ENCODE data around the gene FRY. TPM values are rescaled to one million over a fixed set of nuclear protein-coding genes. Genes with fewer than 3 reads are reported as not detected.

FRY gene
- total RNA-seq, 1 experiment from 2014 or later, result 4.7 TPM

DNA sequence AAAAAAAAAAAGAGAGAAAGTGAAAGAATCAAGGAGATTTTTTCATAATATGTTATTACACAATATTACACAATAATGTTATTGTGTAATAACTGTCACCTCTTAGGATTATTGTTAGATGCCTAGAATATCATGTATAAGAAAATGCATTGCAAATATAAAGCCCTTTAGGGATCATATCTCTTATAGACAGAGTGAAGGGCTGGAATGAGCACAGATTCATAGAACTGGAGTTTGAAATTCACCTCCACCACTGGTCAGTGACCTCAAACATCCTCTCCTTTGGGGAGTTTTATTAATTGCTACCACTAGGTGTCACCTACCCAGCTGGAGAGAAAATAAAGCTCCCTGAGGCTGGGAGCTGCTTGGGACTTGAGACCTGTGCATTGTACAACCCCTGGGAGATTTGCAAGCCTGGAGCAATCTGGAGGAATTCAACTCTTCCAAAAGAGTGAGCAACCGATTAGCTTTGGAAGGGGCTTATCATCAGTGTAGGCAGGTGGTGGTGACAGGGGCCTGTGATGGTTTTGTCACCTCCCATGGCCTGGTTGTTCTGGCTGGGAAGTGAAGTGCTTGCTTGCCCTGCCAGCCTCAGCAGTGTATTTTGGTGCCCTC lies 30.3 kb upstream of the FRY start:
- H3K36me3 ChIP-seq (ENCODE audit: low read depth), result no peaks in the 10 kb centered on the region
- H3K27ac ChIP-seq, result no peak overlapping the region
- no peaks in the 10 kb centered on the region for H3K79me2 ChIP-seq (ENCODE audit: low read depth)
- no peaks in the 10 kb centered on the region for H3K9me3 ChIP-seq (ENCODE audit: insufficient read depth, low read depth)
- peaks cover 11% of the 10 kb centered on the region; the same call in 1 of the 2 replicates for H3F3A ChIP-seq (ENCODE audit: insufficient read depth, low read depth)
- no peaks in the 10 kb centered on the region for H3K27me3 ChIP-seq (ENCODE audit: insufficient read depth, low read depth)
- peak; percentile 79 for TF ChIP-seq CTCF (conservative IDR thresholded peaks at IDR 0.05)
- TF ChIP-seq EZH2 (IDR thresholded peaks at IDR 0.05; ENCODE audit: low read depth), result no peak
- no peak overlapping the region for H3K4me3 ChIP-seq
- peak in 1 of 2 experiments; percentile 56 for DNase-seq
- ChIA-PET POLR2A (ENCODE audit: unreplicated experiment) (no interaction called here), CTCF (interaction anchor here (0.7 kb wide), 1 partner anchor 38 kb away, joined by 3 read pairs; no protein-coding TSS in a partner anchor)
- intact Hi-C loops (cut with micrococcal nuclease; ENCODE audit: unreplicated experiment), result no loop called here
- H3K4me2 ChIP-seq, result no peak overlapping the region
- H2AFZ ChIP-seq, result no peak overlapping the region
- H4K20me1 ChIP-seq (ENCODE audit: insufficient read depth), result no peaks in the 10 kb centered on the region
- no peaks in the 10 kb centered on the region for H3K9me2 ChIP-seq (ENCODE audit: insufficient read depth)
- BruUV-seq (replicated peaks), result no TSS peak
- H3K4me1 ChIP-seq (replicated peaks; ENCODE audit: insufficient read depth), result peaks cover 34% of the 10 kb centered on the region

DNA sequence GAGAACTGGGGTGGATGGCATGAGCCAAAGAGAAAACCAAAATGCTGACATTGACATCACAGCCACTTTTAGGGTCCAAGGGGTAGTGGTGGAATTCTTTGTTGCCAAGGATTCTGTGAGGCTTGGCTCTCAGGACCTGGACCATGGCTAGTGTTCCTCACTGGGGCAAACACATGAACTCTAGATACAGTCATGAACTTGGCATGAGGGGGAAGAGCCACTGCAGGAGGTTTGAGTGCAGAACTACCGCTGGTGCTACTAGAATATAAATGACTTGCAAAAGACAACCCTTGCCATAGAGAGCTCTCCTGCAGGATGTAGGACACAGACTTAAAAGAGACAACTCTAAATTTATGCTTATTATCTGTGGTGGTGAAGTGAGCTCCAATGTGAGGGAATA lies 29.8 kb upstream of the FRY start:
- no TSS peak for BruUV-seq (replicated peaks)
- intact Hi-C loops (cut with micrococcal nuclease; ENCODE audit: unreplicated experiment), result no loop called here
- H3K4me1 ChIP-seq (replicated peaks; ENCODE audit: insufficient read depth), result peaks cover 29% of the 10 kb centered on the region
- peaks cover 11% of the 10 kb centered on the region; the same call in 1 of the 2 replicates for H3F3A ChIP-seq (ENCODE audit: insufficient read depth, low read depth)
- H3K4me3 ChIP-seq, result no peak overlapping the region
- H3K36me3 ChIP-seq (ENCODE audit: low read depth), result no peaks in the 10 kb centered on the region
- H3K27me3 ChIP-seq (ENCODE audit: insufficient read depth, low read depth), result no peaks in the 10 kb centered on the region
- no peak overlapping the region for H3K27ac ChIP-seq
- H3K79me2 ChIP-seq (ENCODE audit: low read depth), result no peaks in the 10 kb centered on the region
- no peaks in the 10 kb centered on the region for H3K9me2 ChIP-seq (ENCODE audit: insufficient read depth)
- CTCF ChIA-PET, result no interaction called here
- no peak for DNase-seq
- TF ChIP-seq CTCF (conservative IDR thresholded peaks at IDR 0.05), result no peak
- no peak for TF ChIP-seq EZH2 (IDR thresholded peaks at IDR 0.05; ENCODE audit: low read depth)
- H3K4me2 ChIP-seq, result no peak overlapping the region
- H3K9me3 ChIP-seq (ENCODE audit: insufficient read depth, low read depth), result no peaks in the 10 kb centered on the region
- POLR2A ChIA-PET (ENCODE audit: unreplicated experiment), result interaction anchor here (0.7 kb wide), 1 partner anchor 50 kb away, joined by 3 read pairs; no protein-coding TSS in a partner anchor
- H2AFZ ChIP-seq, result no peak overlapping the region
- H4K20me1 ChIP-seq (ENCODE audit: insufficient read depth), result no peaks in the 10 kb centered on the region

DNA sequence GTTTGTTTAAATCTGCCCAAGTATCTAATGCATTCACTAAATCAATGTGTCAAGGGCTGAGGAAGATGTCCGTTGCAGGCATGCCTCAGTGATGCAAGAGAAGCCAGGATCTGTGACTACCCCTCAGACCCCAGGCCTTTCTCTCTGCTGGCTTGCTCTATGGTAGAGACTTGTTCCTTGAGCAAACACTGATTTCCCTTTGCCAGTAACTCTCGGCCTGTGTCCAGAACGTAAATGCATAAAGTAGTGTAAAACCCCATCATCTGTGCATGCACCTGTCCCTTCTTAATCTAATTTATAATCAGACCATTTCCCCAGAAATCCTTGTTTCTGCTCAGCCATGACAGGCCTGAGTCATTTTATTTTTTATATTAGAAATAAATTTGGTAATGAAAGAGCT lies 28.7 kb upstream of the FRY start:
- POLR2A ChIA-PET (ENCODE audit: unreplicated experiment), result no interaction called here
- Histone ChIP-seq H3K4me3 (no peak overlapping the region), H3K79me2 (ENCODE audit: low read depth) (no peaks in the 10 kb centered on the region), H3K27ac (no peak overlapping the region), H4K20me1 (ENCODE audit: insufficient read depth) (no peaks in the 10 kb centered on the region), H3K4me1 (replicated peaks; ENCODE audit: insufficient read depth) (peaks cover 20% of the 10 kb centered on the region), H2AFZ (no peak overlapping the region), H3K9me2 (ENCODE audit: insufficient read depth) (no peaks in the 10 kb centered on the region), H3K9me3 (ENCODE audit: insufficient read depth, low read depth) (no peaks in the 10 kb centered on the region), H3K36me3 (ENCODE audit: low read depth) (no peaks in the 10 kb centered on the region), H3F3A (ENCODE audit: insufficient read depth, low read depth) (peaks cover 11% of the 10 kb centered on the region; the same call in 1 of the 2 replicates), H3K27me3 (ENCODE audit: insufficient read depth, low read depth) (no peaks in the 10 kb centered on the region), H3K4me2 (no peak overlapping the region)
- CTCF ChIA-PET, result interaction anchor here (0.6 kb wide), 1 partner anchor 98 kb away, joined by 3 read pairs; no protein-coding TSS in a partner anchor
- no TSS peak for BruUV-seq (replicated peaks)
- DNase-seq, result no peak
- no peak for TF ChIP-seq EZH2 (IDR thresholded peaks at IDR 0.05; ENCODE audit: low read depth)
- no peak for TF ChIP-seq CTCF (conservative IDR thresholded peaks at IDR 0.05)
- intact Hi-C loops (cut with micrococcal nuclease; ENCODE audit: unreplicated experiment), result no loop called here

All from PC-9 (cell line).